HFF-Myc (cell line): ENCODE data around the gene TMEM107.

ENCODE experiments used
- DNase-seq: peaks from one replicate; pipeline ENCODE4 v3.0.0-alpha.2; 2011; ENCODE audit warnings: low read depth; ENCODE audit errors: extremely low read depth
- H3K4me3 ChIP-seq: replicated peaks from 2 replicates; pipeline ENCODE4 v1.5.1; 2011; ENCODE audit warnings: low read depth, mild to moderate bottlenecking, control low read depth, low read length
- TF ChIP-seq, protein P1 (sequence below): IDR thresholded peaks from 2 replicates; pipeline ENCODE4 v1.5.1; 2012; ENCODE audit warnings: mild to moderate bottlenecking, low read depth, low read length, control low read depth; ENCODE audit errors: missing control alignments

Gene TMEM107

GRCh38 chr17:8163978-8164814 is 12.0 kb downstream of the TMEM107 start:
- TF ChIP-seq, protein P1, sequence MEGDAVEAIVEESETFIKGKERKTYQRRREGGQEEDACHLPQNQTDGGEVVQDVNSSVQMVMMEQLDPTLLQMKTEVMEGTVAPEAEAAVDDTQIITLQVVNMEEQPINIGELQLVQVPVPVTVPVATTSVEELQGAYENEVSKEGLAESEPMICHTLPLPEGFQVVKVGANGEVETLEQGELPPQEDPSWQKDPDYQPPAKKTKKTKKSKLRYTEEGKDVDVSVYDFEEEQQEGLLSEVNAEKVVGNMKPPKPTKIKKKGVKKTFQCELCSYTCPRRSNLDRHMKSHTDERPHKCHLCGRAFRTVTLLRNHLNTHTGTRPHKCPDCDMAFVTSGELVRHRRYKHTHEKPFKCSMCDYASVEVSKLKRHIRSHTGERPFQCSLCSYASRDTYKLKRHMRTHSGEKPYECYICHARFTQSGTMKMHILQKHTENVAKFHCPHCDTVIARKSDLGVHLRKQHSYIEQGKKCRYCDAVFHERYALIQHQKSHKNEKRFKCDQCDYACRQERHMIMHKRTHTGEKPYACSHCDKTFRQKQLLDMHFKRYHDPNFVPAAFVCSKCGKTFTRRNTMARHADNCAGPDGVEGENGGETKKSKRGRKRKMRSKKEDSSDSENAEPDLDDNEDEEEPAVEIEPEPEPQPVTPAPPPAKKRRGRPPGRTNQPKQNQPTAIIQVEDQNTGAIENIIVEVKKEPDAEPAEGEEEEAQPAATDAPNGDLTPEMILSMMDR = no peak
- H3K4me3 ChIP-seq = no peak overlapping the region
- no peak for DNase-seq

DNA sequence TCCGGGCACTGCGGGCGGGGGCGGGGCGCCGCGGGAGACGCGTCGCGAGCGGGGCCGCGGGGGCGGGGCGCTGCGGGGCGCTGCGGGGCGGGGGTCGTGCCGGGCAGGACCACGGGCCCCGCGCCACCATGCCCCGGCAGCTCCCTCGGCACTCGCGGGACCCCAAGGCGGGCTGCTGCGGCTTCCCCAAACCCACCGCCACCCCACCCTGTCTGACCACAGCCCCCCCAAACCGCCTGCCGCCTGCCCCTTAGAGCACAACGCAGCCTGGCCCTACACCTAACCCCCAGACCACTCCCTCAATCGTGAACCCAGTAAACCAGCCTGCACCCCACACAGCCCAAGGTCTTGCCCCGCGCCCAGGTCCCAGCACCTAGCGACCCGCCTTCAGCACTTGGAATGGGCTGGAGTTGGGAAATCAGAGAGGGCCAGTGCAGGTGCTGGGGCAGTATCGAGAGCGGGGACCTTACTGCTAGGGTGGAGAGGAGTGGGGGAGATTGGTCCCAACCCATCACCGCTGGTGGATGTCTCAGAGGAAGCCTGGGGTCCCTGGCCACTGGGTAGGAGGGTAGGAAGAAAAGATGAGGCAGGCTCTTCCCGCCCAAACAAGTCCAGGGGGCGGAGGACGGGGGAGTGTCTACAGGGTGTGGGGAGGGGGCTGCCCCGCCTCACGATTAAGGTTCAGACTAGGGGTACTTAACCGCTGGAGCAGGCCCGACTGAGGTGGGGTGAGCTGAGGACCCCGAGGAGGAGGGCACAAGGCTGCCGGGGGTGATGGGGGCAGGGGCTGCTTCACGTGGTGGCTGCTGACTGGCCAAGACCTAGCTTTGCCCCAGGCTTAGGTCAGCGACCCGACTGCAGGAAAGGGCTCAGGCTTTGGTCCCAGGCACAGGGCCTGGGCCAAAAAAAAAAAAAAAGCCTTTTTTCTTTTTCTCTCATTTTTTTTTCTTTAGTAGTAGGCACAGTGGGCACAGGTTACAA is 12.9 kb downstream of the TMEM107 start:
- DNase-seq = no peak
- TF ChIP-seq, protein P1 = no peak
- H3K4me3 ChIP-seq = peak overlapping the region; percentile 90

- TF ChIP-seq, protein P1 = no peak
- no peak for DNase-seq
- peak within 1 kb of the TSS; percentile 90 for H3K4me3 ChIP-seq
Measured at GRCh38 chr17:8162233-8162996, 13.8 kb downstream of the TMEM107 start, which contains the start of gene VAMP2. Gene VAMP2, minus strand, starts transcription at chr17:8162948. Its CDS starts 69 bp downstream, at chr17:8162879.

- TF ChIP-seq, protein P1 = no peak
- DNase-seq = no peak
- peak overlapping the region; percentile 90 for H3K4me3 ChIP-seq
Measured at GRCh38 chr17:8161289-8162232, 14.6 kb downstream of the TMEM107 start.

GRCh38 chr17:8160741-8161221 is 15.4 kb downstream of the TMEM107 start:
- DNase-seq = no peak
- peak overlapping the region; percentile 90; the same call in 1 of the 2 replicates for H3K4me3 ChIP-seq
- TF ChIP-seq, protein P1 = no peak
